GM18508 (cell line): ENCODE data around the gene BMAL1.
"Not testable (repeated sequence)": the region's sequence is repeated elsewhere in the genome, so short reads cannot be mapped to it uniquely, and the experiment has no call there.

Source experiments
- ATAC-seq: cut with Tn5 transposase; IDR thresholded peaks from one replicate; pipeline ENCODE4 v1.9.1; 2021; ENCODE audit warnings: moderate number of reproducible peaks; ENCODE audit not compliant: insufficient read depth, unreplicated experiment

Gene BMAL1

DNA sequence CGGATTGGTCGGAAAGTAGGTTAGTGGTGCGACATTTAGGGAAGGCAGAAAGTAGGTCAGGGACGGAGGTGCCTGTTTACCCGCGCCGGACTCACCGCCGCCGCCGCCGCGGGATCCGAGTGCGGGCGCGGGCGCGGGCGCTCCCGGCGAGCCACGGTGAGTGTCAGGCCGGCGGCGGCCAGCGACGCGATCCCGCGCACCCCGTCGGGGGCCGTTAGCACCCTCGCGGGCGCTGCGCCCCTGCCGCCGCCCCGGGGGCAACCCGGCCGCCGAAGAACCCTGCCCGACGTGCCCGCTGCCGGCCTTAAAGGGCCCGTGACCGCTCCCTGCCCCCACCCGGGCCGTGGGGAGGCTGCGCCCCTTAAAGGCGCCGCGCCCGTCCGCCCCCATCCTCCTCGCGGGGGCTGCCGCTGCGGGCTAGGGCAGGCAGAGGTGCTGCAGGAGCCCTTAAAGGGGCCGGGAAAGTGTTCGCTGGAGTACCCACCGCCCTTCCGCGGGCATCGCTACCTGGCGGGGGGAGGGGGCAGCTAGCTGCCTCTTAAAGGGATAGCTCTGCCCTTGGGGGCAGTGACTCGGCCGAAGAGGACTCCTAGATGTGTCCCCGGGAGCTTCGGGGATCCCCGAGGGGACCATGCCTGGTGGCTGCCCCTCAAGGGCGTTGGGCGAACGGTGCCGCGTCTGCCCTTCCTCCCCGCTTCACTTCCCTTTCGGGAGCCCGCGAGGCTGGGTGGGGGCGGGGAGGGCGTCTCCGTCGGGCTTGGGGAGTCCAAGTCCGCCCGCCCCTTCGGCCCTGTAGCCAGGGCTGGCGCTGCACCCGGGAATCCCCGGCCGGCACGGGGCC, at the start of gene BMAL1:
BMAL1 (plus strand) TSS at position 23 of the 841 bp plus-strand sequence. CDS start 76,519 bp downstream, outside the sequence.
- ATAC-seq, result peak; percentile 4

DNA sequence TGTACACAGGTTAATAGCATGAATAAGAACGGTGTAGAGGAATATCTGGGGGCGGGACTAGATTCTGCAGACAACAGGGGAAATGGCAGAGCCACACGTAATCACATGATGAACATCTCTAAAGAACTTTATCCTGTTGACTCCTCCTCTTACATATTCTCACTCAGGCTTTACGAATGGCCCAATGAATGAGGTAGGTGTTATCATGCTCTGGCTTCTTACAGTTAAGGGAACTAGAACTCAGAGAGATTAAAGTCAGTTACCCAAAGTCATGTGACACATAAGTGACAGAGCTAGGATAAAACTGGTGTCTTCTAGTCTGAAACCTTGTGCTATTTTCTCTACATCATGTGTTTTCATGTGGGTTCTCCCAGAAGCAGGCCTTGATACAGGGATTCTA, 49.0 kb upstream of the BMAL1 start:
- ATAC-seq, result no peak

DNA sequence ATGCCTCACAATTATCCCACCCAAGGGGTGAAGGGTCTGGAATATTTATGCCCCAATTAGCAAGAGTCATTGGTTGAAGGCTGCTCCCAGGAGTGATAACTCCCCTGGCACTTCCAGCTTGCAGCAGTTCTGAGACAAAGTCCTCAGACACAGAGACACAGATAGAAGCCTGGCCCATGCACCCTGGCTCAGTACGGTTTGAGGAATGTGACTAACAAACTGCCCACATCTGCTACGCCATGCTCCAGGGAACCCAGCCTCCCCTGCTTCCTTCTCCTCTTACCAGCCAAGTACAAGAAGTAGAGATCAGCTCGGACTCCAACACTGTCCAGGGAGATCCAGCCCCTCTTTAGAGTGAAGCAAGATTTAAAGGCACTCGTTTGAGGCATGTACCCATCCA, 48.5 kb upstream of the BMAL1 start:
- ATAC-seq, result no peak

DNA sequence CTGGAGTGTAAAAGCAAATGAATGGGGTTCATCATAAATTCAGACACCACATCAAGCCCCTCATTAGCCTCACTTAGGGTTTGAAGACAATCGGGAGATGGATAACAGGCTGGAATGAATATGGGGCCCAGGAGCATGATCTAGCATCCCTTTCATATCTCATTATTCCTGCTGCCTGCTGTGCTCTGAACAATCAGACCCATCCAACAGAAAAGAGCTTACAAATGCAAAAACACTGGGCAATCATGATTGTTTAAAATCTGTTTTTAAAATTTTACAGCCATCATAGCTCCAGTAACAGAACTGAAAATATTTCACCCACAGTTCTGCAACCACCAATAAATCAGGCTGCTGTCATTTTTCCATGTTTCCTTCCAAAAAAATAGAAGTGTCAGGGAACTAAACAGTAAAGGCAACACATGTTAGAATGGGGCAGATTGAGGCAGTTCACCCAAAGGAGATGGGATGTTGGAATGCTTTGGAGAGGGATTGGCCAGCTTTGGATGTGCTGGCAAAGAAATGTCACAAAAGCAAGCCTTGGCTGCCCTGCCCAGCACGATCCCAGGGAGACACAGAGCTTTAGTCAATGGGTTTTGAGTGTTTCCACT, 47.8 kb upstream of the BMAL1 start:
- ATAC-seq, result no peak

DNA sequence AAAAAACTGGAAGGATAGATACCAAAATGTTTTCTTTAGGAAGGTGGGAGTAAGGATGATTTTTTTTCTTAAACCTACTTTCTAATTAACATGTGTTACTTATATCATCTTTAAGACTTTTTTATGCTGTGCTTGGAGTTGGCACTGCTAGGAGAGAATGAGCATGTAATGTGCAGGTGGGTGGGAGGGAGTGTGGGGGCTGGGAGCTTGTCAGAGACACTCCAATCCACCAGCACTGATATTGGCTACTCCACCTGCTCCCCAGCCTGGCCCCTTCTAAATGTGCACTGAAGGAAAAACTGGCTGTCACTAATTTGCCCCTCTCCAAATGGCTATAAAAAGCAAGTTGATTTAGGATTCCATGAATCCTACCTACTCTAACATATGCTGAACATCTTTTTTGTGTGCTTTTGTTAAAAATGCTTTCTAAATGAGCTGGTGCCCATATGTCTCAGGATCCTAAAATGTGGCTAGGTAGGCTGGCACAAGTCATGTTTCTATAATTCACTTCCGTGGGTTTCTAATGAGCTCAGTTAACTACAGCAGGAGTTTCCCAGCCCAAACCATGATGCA, 44.3 kb upstream of the BMAL1 start:
- no peak for ATAC-seq

DNA sequence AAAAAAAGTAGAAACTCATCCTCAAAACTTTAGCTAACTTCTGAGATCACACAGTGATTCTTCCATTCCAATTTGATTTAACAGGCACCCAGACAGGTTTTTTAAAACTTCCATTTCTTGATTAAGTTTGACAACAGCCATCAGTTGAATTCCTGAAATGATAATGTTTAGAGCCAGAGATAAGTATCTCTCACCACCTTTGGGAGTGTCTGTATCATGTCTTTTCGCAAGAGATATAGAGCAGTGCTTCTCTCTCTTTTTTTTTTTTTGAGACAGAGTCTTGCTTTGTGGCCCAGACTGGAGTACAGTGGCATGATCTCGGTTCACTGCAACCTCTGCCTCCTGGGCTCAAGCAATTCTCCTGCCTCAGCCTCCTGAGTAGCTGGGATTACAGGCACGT, 41.7 kb upstream of the BMAL1 start:
- ATAC-seq, result no peak

DNA sequence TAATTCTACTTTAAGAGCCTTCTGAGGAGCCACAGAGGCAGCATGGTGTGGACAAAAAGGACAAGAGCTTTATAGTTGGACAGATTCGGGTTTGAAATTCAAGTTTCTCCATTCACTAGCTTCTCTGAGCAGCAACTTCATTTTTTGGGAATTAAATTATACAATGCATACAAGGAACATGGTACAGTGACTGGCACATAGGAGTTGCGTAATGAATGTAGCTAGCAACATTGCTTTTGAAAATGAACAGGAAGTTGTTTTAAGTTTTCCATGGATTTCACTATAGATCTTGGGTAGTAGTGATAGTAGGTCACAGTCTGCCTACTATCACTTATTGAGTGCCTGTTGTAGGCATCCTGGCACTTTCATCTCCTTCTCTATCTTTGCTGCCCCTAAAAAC, 41.0 kb upstream of the BMAL1 start:
- ATAC-seq, result no peak

DNA sequence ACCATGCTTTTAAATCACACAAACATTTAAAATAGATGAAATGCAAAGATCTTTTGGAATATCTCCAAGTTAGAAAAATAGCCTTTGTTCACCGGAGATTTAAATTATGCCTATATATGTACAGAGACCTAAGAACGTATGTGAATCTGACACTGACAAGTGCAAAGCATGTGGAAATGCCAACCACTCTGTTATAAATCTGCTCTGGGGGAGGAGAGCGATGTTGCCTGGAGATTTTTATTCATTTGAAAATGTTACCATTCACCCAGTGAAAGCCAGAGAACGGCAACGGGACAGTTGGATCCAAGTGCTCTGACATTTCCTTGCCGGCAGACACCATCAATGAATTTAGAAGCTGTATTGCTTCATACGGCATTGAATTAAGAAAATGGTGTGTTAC, 39.8 kb upstream of the BMAL1 start:
- no peak for ATAC-seq

DNA sequence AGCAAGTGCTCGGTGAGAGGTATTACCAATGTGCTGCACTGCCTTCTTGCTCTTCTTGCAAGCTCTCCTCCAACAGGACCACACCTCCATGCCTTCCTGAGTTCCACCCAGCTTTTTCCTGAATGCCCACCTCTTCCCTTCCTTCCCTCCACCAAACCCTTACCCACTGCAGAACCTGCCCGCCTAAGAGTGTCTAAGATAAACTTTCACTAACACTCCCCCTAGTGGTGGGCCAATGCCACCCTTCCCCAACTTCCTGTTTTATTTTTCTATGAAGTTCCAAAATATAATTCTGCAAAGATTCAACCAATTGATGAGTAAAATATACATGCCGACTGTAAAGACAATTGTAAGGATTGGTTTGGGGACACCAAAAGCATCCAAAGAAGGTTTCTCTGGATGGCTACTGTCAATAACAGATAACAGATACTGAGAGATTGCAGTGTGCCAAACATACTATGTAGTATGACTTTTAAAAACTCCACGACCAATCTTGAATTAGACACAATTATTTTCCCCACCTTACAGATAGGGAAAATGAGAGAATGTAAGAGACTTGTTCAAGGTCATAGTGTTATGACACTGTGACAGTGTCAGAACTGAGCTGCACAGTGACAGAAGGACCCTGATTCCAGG, 38.6 kb upstream of the BMAL1 start:
- ATAC-seq, result no peak

DNA sequence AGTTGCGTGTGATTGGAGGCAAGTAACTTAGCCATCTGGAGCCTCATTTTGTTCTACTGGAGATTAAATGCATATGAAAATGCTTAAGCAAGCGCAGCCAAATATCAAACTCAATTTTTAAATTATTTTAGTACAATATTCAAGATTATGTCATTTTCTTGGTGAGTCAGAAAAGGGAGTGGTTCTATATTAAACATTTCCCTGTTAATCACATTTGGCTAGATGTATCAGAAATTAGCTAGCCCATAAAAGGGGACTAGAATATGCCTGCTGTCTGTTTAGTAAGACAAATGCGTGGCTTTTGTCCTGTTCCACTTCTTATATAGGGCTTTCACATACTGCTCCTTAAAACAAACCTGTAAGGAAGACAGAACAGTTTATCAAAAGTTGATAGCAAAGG, 35.0 kb upstream of the BMAL1 start:
- ATAC-seq, result no peak

DNA sequence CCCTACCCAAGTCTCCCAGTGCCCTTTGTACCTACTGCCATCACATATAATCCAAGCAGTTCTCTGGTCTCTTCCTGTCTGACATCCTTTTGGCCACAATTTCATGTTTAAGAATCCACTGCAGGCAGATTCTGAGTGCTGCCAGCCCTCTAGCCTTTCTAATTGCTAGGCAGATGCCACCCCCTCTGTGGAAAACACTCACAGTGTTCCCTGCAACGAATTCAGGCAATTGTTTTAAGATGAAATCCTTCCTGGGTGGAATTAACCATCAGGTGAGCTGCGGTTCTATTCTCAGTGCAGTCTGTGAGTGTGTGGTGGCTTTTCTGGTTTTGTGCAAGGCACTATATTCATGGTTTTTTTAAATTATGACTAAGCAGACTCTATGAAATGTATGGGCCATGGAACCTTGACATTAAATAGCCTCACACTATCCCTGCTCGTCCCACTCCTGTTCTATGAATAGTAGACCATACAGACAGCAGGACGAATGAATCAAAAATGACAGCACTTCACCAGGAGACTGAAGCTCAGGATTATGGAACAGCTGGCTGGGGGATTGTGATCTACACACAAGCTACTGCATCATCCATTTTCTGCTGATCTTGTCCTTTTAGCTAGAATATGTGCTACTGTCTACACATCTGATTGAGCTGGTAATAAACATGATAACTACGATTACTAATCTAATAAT, 29.8 kb upstream of the BMAL1 start:
- no peak for ATAC-seq

DNA sequence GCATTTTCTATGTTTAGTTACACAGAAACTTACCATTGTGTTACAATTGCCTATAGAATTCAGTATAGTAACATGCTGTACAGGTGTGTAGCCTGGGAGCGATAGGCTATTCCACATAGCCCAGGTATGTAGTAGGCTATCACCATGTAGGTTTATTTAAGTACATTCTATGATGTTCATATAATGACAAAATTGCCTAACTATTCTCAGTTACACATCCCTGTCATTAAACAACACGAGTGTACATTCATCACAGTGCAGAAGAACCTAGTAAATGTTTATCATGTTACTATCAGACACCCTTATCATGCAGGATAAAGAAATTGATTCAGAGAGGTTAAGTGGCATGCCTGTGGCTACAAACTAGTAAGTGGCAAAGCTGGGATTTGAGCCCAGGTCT, 28.4 kb upstream of the BMAL1 start:
- ATAC-seq, result no peak

DNA sequence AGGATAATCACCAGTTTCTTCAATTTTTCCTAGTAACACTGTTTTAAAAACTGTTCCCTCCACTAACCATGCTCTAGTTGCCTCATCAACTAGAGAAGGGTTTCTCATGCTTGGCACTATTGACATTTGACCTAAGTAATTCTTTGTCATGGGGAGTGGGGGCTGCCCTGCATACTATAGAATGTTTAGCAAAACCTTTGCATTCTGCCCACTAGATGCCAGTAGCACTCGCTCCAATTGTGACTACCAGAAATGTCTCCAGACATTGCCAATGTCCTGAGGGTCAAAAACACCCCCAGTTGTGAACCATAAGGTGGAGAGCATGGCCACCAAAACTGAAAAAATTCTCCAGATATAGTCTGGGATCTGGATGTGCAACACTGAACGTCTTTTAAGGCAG, 27.6 kb upstream of the BMAL1 start:
- ATAC-seq, result no peak

DNA sequence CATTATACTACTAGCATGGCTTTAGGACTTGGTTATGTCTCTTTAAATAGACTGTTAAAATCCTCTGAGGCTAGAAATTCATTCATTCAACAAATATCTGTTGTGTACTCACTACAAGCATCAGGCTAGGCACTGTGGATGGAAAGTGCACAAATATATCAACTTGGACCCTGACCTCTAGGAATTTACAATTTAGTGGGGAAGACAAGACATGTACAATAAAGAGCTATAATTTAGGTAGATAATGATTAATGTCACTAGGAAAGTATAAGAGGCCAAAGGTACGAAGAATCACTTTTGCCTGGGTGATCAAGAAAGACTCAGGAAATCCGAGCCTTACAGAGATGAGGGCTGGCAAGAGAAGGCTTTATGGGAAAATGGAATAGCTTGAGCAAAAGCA, 25.6 kb upstream of the BMAL1 start:
- no peak for ATAC-seq

DNA sequence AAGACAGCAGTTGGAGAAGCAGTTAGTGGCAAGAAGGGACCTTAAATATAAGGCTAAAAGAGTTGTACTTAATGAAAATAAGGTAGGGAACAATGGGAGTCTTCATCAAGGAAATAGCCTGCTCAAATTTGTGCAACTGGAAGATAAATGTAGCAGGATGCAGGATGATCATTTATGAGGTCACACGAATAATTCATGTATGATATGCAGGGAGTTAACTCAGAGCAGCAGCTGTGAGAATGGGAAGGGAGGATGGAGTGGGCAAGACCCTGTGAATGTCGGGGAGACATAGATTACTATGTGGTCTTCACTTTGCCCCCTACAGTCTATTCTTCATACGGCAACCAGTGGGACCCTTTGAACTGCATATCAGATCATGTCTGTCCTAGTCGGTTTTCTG, 25.2 kb upstream of the BMAL1 start:
- no peak for ATAC-seq

DNA sequence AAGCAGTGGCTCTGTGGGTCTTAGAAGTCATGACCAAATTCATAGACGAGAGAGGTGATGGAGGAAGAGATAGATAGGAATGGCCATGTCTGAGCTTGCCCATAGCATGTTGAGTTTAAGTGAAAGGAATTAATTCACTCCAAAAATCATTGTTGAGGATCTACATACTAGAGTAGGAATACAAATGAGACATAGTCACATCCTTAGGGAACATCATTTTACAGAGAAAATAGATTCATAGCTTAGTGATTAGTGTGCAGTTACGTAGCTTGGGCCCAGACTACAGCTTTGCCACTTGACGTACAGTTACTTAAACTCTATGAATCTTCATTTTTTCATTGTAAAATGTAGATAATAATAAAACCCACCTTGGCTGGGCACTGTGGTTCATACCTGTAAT, 21.4 kb upstream of the BMAL1 start:
- no peak for ATAC-seq

DNA sequence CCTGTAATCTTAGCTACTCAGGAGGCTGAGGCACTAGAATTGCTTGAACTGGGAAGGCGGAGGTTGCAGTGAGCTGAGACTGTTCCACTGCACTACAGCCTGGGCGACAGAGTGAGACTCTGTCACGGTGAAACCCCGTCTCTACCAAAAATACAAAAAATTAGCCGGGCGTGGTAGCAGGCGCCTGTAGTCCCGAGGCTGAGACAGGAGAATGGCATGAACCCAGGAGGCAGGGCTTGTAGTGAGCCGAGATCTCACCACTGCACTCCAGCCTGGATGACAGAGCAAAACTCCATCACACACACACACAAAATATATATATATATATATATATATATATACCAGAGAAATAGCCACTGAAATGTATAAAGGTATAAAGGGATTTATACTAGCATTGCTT, 19.5 kb upstream of the BMAL1 start:
- not testable (repeated sequence) for ATAC-seq

DNA sequence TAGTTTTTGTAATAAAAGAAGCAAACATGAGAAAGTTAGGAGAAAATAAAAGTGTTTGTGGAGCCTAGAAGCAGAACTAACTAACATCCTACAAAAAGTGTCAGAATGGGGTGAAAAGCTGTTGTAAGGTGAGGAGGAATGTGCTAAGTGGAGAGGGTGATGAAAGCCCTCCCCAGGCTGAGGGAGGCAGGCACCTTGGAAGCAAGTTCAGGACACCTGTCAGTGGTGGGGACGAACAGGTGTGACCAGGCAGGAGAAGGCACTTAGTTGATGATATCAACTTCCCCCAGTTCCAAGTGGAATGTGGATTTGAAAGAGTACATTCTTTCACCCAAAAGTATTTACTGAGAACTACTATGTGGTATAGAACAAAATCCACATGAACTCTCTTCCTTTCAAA, 18.7 kb upstream of the BMAL1 start:
- no peak for ATAC-seq

DNA sequence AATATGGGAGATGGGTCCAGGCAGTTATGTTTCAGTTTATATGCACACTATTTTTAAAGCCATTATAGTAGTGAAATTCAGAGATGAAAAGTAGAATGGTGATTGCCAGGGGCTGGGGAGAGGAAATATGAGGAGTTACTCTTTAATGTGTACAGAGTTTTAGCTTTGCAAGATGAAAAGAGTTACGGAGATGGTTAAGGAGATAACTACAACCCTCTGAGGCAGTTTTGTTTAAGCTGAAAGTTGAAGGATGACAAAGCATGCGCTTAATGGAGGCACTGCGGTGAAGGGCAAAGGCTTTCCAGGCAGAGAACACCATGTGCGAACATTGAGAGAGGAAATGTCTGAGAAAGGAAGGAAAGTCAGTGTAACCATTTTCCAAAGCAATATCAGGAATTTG, 18.2 kb upstream of the BMAL1 start:
- ATAC-seq, result no peak

DNA sequence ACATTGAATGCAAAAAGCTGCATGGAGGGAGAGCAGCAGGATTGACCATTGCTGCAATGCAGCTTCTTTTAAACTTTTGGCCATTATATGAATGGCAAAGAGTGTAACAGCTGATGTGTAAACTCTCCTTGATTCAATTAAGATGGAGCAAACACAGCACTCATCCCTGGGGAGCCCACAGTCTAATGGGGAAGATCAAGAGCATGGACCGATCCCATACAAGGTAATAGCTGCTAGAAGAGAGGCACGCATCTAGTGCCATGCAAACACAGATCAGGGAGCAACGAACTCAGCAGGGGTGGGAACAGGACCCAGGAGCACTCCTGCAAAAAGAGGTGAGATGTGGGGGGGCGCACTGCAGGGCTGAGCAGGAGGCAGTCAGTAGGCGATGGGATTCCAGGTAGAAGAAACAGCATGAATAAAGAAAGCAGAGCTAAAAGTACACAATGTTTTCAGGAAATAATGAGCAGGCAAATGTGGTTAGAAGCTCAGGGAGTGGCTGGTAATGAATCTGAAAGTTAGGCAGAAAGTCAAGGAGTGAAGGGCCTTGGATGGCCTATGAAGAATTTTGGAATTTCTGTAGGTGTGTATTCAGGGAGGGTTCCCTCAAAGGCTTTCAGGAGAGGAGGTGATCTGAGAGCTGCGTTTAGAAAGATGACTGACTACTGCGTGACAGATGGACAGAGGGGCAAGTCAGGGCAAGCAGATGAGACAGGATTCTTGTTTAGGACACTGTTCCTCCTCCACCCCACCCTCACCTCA, 17.2 kb upstream of the BMAL1 start:
- ATAC-seq, result no peak
